GM21619 (cell line): ENCODE data around the gene HOXB5.
A peak's percentile ranks its signal among the peaks of the same experiment; 100 is the strongest.

Experiments used
- ATAC-seq: cut with Tn5 transposase; IDR thresholded peaks from one replicate; pipeline ENCODE4 v1.9.1; 2021; ENCODE audit not compliant: unreplicated experiment

Gene HOXB5

GRCh38 chr17:48591255-48592056 is 2.1 kb downstream of the HOXB5 start:
- no peak for ATAC-seq

GRCh38 chr17:48590607-48591161 is 2.9 kb downstream of the HOXB5 start:
- no peak for ATAC-seq

- ATAC-seq = no peak
Measured at GRCh38 chr17:48589831-48590606, 3.6 kb downstream of the HOXB5 start, which contains the start of gene HOXB3. HOXB3 (minus strand) TSS chr17:48590241; CDS start chr17:48552474, 37,767 bp downstream.

- ATAC-seq = no peak
Measured at GRCh38 chr17:48589060-48589830, 4.3 kb downstream of the HOXB5 start.

GRCh38 chr17:48588528-48588927 is 5.1 kb downstream of the HOXB5 start:
- no peak for ATAC-seq

GRCh38 chr17:48588074-48588415 is 5.5 kb downstream of the HOXB5 start:
- ATAC-seq = no peak

- no peak for ATAC-seq
Measured at GRCh38 chr17:48587276-48588073, 6.1 kb downstream of the HOXB5 start.

- ATAC-seq = no peak
Measured at GRCh38 chr17:48586355-48587258, 7.0 kb downstream of the HOXB5 start.

- ATAC-seq = no peak
Measured at GRCh38 chr17:48584223-48584741, 9.3 kb downstream of the HOXB5 start.

GRCh38 chr17:48583708-48584222 is 9.8 kb downstream of the HOXB5 start:
- ATAC-seq = no peak

- no peak for ATAC-seq
Measured at GRCh38 chr17:48582750-48583069, 10.9 kb downstream of the HOXB5 start.

GRCh38 chr17:48579760-48580554 is 13.6 kb downstream of the HOXB5 start:
- no peak for ATAC-seq

- no peak for ATAC-seq
Measured at GRCh38 chr17:48579471-48579759, 14.2 kb downstream of the HOXB5 start.

GRCh38 chr17:48578616-48579470 is 14.7 kb downstream of the HOXB5 start:
- ATAC-seq = peak; percentile 36

GRCh38 chr17:48577946-48578615 is 15.5 kb downstream of the HOXB5 start, which contains the start of gene HOXB4:
HOXB4 (minus strand) TSS chr17:48578350; CDS start chr17:48578319, 31 bp downstream.
- peak; percentile 44 for ATAC-seq

- no peak for ATAC-seq
Measured at GRCh38 chr17:48577330-48577945, 16.1 kb downstream of the HOXB5 start.
